Lower leg skin (tissue), 4 donors: Measurements from ENCODE around the gene CD247. TPM values are rescaled to one million over a fixed set of nuclear protein-coding genes. Genes with fewer than 3 reads are reported as not detected.

Source experiments
- DNase-seq, 2 donors: peaks; one replicate each; pipeline ENCODE4 v3.0.0-alpha.2; 2019; ENCODE audit warnings: low spot score in 2 of 2
- H3K4me3 ChIP-seq: fragments of 200-600 bp; sonication (generic); 2 replicates; pipeline ENCODE4 v1.5.1; 2017; ENCODE audit warnings: mild to moderate bottlenecking, low read depth; ENCODE audit not compliant: poor library complexity, severe bottlenecking
- CTCF ChIP-seq, 3 donors: fragments of 450-650 bp; IDR thresholded peaks; one replicate each; pipeline ENCODE4 v1.5.1; 2016; ENCODE audit warnings: antibody characterized with exemption in 3 of 3, mild to moderate bottlenecking in 3 of 3, moderate library complexity in 2 of 3
- POLR2A ChIP-seq, 2 donors: fragments of 450-650 bp; IDR thresholded peaks; one replicate each; pipeline ENCODE4 v1.6.1; 2016 to 2017; ENCODE audit warnings: antibody characterized with exemption in 2 of 2, mild to moderate bottlenecking in 1 of 2, moderate library complexity in 1 of 2
- WGBS, 2 donors: methylation state at CpG; one replicate each; pipeline ENCODE4 v1.1.5; 2018; 5-methylcytosine and 5-hydroxymethylcytosine counted together
- intact Hi-C: fragments of 100-400 bp; cut with DNase I; formaldehyde crosslinking; loops from one replicate; pipeline ENCODE4 v1.15.0; 2023; ENCODE audit warnings: low total_unique reads
- total RNA-seq, 4 donors: library from RNA; depleted of rRNA; stranded (reverse); fragments of >200 nt; gene quantifications; one replicate each; pipeline ENCODE4 v1.1.0, GENCODE V29; 2016

The CD247 gene
- total RNA-seq, 4 donors from 2014 or later, result 0.27 to 0.61 (median 0.58) TPM; not detected in 1

- no peak overlapping the region for H3K4me3 ChIP-seq
- no peak for DNase-seq
- TF ChIP-seq CTCF (IDR thresholded peaks at IDR 0.05) (no peak), POLR2A (IDR thresholded peaks at IDR 0.05) (no peak)
- WGBS, 2 donors, result 75 to 80% methylated on average over 3 of the region's 3 CpGs
- intact Hi-C loops, result no loop called here
Measured at GRCh38 chr1:167544447-167545093, 26.2 kb upstream of the CD247 start.

GRCh38 chr1:167543199-167543990 is 25.1 kb upstream of the CD247 start:
- WGBS, 2 donors, result 84 to 88% methylated on average over 13 of the region's 13 CpGs
- DNase-seq, result no peak
- intact Hi-C loops, result no loop called here
- TF ChIP-seq POLR2A (IDR thresholded peaks at IDR 0.05) (no peak), CTCF (IDR thresholded peaks at IDR 0.05) (no peak)
- no peak overlapping the region for H3K4me3 ChIP-seq

GRCh38 chr1:167542109-167543032 is 24.0 kb upstream of the CD247 start:
- 83 to 87% methylated on average over 12 of the region's 12 CpGs for whole genome bisulfite sequencing, 2 donors
- TF ChIP-seq POLR2A (IDR thresholded peaks at IDR 0.05) (no peak), CTCF (IDR thresholded peaks at IDR 0.05) (no peak)
- intact Hi-C loops, result no loop called here

GRCh38 chr1:167541610-167542009 is 23.3 kb upstream of the CD247 start:
- no peak for TF ChIP-seq CTCF (IDR thresholded peaks at IDR 0.05)
- TF ChIP-seq POLR2A (IDR thresholded peaks at IDR 0.05), result no peak
- WGBS, 2 donors, result 3 to 27% methylated on average over 1 of the region's 1 CpG
- no peak overlapping the region for H3K4me3 ChIP-seq
- DNase-seq, result no peak
- intact Hi-C loops, result no loop called here

More at GRCh38 chr1:167542109-167543032, 24.0 kb upstream of the CD247 start:
- DNase-seq, result no peak
- no peak overlapping the region for H3K4me3 ChIP-seq

GRCh38 chr1:167541003-167541402 is 22.7 kb upstream of the CD247 start:
- H3K4me3 ChIP-seq, result no peak overlapping the region
- TF ChIP-seq CTCF (IDR thresholded peaks at IDR 0.05) (no peak), POLR2A (IDR thresholded peaks at IDR 0.05) (no peak)
- intact Hi-C loops, result no loop called here
- DNase-seq, result no peak
